Keratinocyte (primary cell): Measurements from ENCODE around the gene GMPS. TPM values are rescaled to one million over a fixed set of nuclear protein-coding genes. Genes with fewer than 3 reads are reported as not detected.

Experiments used
- DNase-seq: peaks from one replicate; pipeline ENCODE4 v3.0.0-alpha.2; 2011; ENCODE audit warnings: low read depth, missing footprints, low spot score
- FAIRE-seq: peaks from 2 replicates; lab custom pipeline; 2011; peaks lifted over from hg19 to GRCh38; lab: Jason Lieb, UNC
- H2AFZ ChIP-seq: 2 replicates; pipeline ENCODE4 v1.6.0; 2012; ENCODE audit warnings: low read length, control low read depth, inconsistent platforms; ENCODE audit not compliant: control insufficient read depth
- H3K27ac ChIP-seq: 2 replicates; pipeline ENCODE4 v1.5.1; 2011; ENCODE audit warnings: low read length; ENCODE audit not compliant: control insufficient read depth, insufficient read depth
- H3K27me3 ChIP-seq: 3 replicates; pipeline ENCODE4 v1.6.0; 2011; ENCODE audit warnings: low read length; ENCODE audit not compliant: control insufficient read depth, insufficient read depth; ENCODE audit errors: extremely low read depth
- H3K36me3 ChIP-seq, 2 experiments: 2 replicates in 1 of 2; 3 replicates in 1 of 2; pipeline ENCODE4 v1.5.1; 2011; ENCODE audit warnings: low read length in 2 of 2, mild to moderate bottlenecking in 1 of 2; ENCODE audit not compliant: control insufficient read depth in 2 of 2, insufficient read depth in 2 of 2; ENCODE audit errors: extremely low read depth in 1 of 2
- H3K4me1 ChIP-seq: 3 replicates; pipeline ENCODE4 v1.5.1; 2011; ENCODE audit warnings: low read length; ENCODE audit not compliant: control insufficient read depth, insufficient read depth; ENCODE audit errors: extremely low read depth
- H3K4me2 ChIP-seq: 3 replicates; pipeline ENCODE4 v1.6.0; 2011; ENCODE audit warnings: low read depth, low read length; ENCODE audit not compliant: control insufficient read depth, insufficient read depth; ENCODE audit errors: extremely low read depth
- H3K4me3 ChIP-seq, 3 experiments: fragments of 200-600 bp in 1 of 3; sonication (generic) in 1 of 3; 2 replicates in 2 of 3; 3 replicates in 1 of 3; pipeline ENCODE4 v1.5.1; 2011 to 2016; ENCODE audit warnings: low read length in 3 of 3, mild to moderate bottlenecking in 3 of 3, control low read depth in 2 of 3, inconsistent platforms in 1 of 3, low read depth in 1 of 3, mixed read lengths in 1 of 3, mixed run types in 1 of 3, moderate library complexity in 1 of 3; ENCODE audit not compliant: control insufficient read depth in 2 of 3, insufficient read depth in 2 of 3; ENCODE audit errors: extremely low read depth in 1 of 3
- H3K79me2 ChIP-seq: 2 replicates; pipeline ENCODE4 v1.6.0; 2012; ENCODE audit warnings: low read length; ENCODE audit not compliant: control insufficient read depth, insufficient read depth
- H3K9ac ChIP-seq: 3 replicates; pipeline ENCODE4 v1.6.0; 2011; ENCODE audit warnings: low read length; ENCODE audit not compliant: control insufficient read depth, insufficient read depth; ENCODE audit errors: extremely low read depth
- H3K9me1 ChIP-seq: 3 replicates; pipeline ENCODE4 v1.6.0; 2011; ENCODE audit warnings: low read length; ENCODE audit not compliant: control insufficient read depth, insufficient read depth; ENCODE audit errors: extremely low read depth
- H3K9me3 ChIP-seq: 2 replicates; pipeline ENCODE4 v1.5.1; 2012; ENCODE audit warnings: low read depth, low read length; ENCODE audit not compliant: control insufficient read depth
- H4K20me1 ChIP-seq: 3 replicates; pipeline ENCODE4 v1.6.0; 2011; ENCODE audit warnings: low read length; ENCODE audit not compliant: control insufficient read depth, insufficient read depth; ENCODE audit errors: extremely low read depth
- EZH2 ChIP-seq: IDR thresholded peaks from one replicate; pipeline ENCODE4 v1.6.1; 2012; ENCODE audit warnings: inconsistent platforms, mild to moderate bottlenecking, low read length, moderate library complexity
- dilution Hi-C: fragments of 300-500 bp; cut with MboI; formaldehyde crosslinking; loops from one replicate; pipeline ENCODE4 v1.7.0; 2020; ENCODE audit warnings: low sequenced_read_pairs; ENCODE audit not compliant: extremely low pct_ligation_motif_present
- polyA plus RNA-seq, 5 experiments: library from polyadenylated mRNA; depleted of rRNA in 3 of 5; stranded (reverse) in 3 of 5; stranded (forward) in 1 of 5; unstranded in 1 of 5; fragments of >200 nt; gene quantifications; 1 replicate in 1 of 5; 2 replicates in 3 of 5; 3 replicates in 1 of 5; pipeline versions ENCODE4 v1.2.1 to v1.2.3, GENCODE V29; 2011 to 2012; ENCODE audit warnings: missing spikeins in 2 of 5, low read depth in 1 of 5, low replicate concordance in 1 of 5
- TF ChIP-seq, protein P1 (sequence below), 3 experiments: IDR thresholded peaks in 1 of 3; conservative IDR thresholded peaks in 1 of 3; optimal IDR thresholded peaks in 1 of 3; 2 replicates in 2 of 3; 3 replicates in 1 of 3; pipeline versions ENCODE3 to v1.5.1; 2011; ENCODE audit warnings: low read length in 3 of 3, mild to moderate bottlenecking in 3 of 3, moderate library complexity in 2 of 3, control low read depth in 1 of 3, inconsistent platforms in 1 of 3; ENCODE audit not compliant: insufficient read depth in 2 of 3; ENCODE audit errors: extremely low read depth in 1 of 3

The GMPS gene
- polyA plus RNA-seq, 1 donor (not counting 4 experiments of a cell fraction or from before 2014, with no cell fraction given), result 51.8 TPM

DNA sequence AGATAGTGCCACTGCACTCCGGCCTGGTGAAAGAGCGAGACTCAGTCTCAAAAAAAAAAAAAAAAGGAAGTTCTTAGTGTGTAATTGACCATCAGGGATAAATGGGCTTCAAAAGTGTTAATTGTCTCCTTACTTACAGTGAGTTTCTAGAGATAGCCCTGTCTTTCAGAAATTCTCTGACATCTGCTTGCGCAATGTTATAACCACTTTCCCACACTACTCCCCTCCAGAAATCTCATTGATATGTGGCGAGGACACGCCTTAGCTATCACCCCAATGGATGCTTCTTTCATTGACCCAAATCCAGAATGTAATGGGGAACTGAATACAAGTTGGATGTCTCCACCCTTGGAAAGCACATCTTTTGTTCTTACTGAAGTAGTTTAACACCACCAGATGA is 70.9 kb downstream of the GMPS start:
- Histone ChIP-seq H3K9ac (no peak overlapping the region), H3K4me3 (no peak overlapping the region), H3K4me1 (no peaks in the 10 kb centered on the region), H3K4me2 (no peak overlapping the region), H4K20me1 (no peaks in the 10 kb centered on the region), H3K27me3 (no peaks in the 10 kb centered on the region), H2AFZ (no peak overlapping the region), H3K9me3 (no peaks in the 10 kb centered on the region), H3K27ac (no peak overlapping the region), H3K36me3 (peaks cover 4 to 5% of the 10 kb centered on the region in 2 experiments), H3K79me2 (no peaks in the 10 kb centered on the region), H3K9me1 (no peaks in the 10 kb centered on the region)
- TF ChIP-seq, protein P1, sequence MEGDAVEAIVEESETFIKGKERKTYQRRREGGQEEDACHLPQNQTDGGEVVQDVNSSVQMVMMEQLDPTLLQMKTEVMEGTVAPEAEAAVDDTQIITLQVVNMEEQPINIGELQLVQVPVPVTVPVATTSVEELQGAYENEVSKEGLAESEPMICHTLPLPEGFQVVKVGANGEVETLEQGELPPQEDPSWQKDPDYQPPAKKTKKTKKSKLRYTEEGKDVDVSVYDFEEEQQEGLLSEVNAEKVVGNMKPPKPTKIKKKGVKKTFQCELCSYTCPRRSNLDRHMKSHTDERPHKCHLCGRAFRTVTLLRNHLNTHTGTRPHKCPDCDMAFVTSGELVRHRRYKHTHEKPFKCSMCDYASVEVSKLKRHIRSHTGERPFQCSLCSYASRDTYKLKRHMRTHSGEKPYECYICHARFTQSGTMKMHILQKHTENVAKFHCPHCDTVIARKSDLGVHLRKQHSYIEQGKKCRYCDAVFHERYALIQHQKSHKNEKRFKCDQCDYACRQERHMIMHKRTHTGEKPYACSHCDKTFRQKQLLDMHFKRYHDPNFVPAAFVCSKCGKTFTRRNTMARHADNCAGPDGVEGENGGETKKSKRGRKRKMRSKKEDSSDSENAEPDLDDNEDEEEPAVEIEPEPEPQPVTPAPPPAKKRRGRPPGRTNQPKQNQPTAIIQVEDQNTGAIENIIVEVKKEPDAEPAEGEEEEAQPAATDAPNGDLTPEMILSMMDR (optimal IDR thresholded peaks at IDR 0.05 in 1 of 3, IDR thresholded peaks at IDR 0.05 in 1 of 3, conservative IDR thresholded peaks at IDR 0.05 in 1 of 3; ENCODE audit: extremely low read depth in 1 of 3, insufficient read depth in 2 of 3, low read length in 3 of 3), result no peak
- TF ChIP-seq EZH2, result no peak
- no peak for FAIRE-seq
- no peak for DNase-seq
- dilution Hi-C loops, result no loop called here

GRCh38 chr3:155944081-155944480 is 73.6 kb downstream of the GMPS start:
- H3K27me3 ChIP-seq, result no peaks in the 10 kb centered on the region
- H2AFZ ChIP-seq, result no peak overlapping the region
- TF ChIP-seq, protein P1 (optimal IDR thresholded peaks at IDR 0.05 in 1 of 3, IDR thresholded peaks at IDR 0.05 in 1 of 3, conservative IDR thresholded peaks at IDR 0.05 in 1 of 3; ENCODE audit: extremely low read depth in 1 of 3, insufficient read depth in 2 of 3, low read length in 3 of 3), result no peak
- no peak for TF ChIP-seq EZH2
- H3K27ac ChIP-seq, result no peak overlapping the region
- no peaks in the 10 kb centered on the region for H3K4me1 ChIP-seq
- FAIRE-seq (no peak), DNase-seq (no peak)
- no peak overlapping the region for H3K4me3 ChIP-seq
- no peaks in the 10 kb centered on the region for H4K20me1 ChIP-seq
- no peak overlapping the region for H3K9ac ChIP-seq
- no peak overlapping the region for H3K4me2 ChIP-seq
- no peaks in the 10 kb centered on the region for H3K9me1 ChIP-seq
- H3K79me2 ChIP-seq, result no peaks in the 10 kb centered on the region
- no peaks in the 10 kb centered on the region for H3K9me3 ChIP-seq
- no peaks in the 10 kb centered on the region for H3K36me3 ChIP-seq
- dilution Hi-C loops, result no loop called here
